ENCODE data around the gene CAPZA2.

DNA sequence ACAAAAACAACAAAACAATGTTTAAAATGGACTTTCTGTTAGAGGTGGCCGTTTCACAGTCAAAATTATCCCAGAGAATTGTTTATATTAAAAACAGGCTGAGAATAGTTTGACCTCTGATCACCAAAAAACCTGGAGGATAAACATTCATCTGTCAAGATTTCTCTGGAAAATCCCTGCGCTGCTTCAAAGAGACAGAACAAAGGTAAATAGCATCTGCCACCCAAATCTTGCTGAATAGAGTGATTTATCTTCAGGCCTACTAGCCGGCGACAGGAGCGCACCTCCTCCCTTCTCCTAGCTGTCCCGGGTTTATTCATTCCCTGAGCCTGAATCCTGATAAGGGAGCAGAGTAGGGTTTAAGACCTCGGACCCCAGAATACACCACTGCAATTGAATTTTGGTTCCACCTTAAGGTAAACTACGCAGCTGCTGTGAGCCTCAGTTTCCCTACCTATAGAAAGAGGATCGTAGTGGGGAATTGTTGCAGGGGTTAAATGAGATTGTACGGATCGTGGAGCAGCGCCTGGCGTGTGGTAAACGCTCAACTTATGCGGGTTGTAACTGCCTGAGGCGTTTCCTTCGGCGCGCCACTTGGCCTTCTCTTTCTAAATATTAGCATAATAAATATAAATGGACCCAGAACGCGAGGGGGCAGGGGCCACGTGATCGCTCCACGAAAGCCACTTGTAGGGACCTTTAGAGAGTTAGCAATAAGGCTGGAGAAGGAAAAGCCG, 90.4 kb downstream of the CAPZA2 start:
- TF ChIP-seq, protein P1, sequence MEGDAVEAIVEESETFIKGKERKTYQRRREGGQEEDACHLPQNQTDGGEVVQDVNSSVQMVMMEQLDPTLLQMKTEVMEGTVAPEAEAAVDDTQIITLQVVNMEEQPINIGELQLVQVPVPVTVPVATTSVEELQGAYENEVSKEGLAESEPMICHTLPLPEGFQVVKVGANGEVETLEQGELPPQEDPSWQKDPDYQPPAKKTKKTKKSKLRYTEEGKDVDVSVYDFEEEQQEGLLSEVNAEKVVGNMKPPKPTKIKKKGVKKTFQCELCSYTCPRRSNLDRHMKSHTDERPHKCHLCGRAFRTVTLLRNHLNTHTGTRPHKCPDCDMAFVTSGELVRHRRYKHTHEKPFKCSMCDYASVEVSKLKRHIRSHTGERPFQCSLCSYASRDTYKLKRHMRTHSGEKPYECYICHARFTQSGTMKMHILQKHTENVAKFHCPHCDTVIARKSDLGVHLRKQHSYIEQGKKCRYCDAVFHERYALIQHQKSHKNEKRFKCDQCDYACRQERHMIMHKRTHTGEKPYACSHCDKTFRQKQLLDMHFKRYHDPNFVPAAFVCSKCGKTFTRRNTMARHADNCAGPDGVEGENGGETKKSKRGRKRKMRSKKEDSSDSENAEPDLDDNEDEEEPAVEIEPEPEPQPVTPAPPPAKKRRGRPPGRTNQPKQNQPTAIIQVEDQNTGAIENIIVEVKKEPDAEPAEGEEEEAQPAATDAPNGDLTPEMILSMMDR (conservative IDR thresholded peaks at IDR 0.05; ENCODE audit: low read depth in 2 of 2): no peak
- no peak for TF ChIP-seq EZH2phosphoT487 (IDR thresholded peaks at IDR 0.05; ENCODE audit: unreplicated experiment)
- TF ChIP-seq REST (IDR thresholded peaks at IDR 0.05; ENCODE audit: unreplicated experiment): no peak
- TF ChIP-seq EZH2 (IDR thresholded peaks at IDR 0.05; ENCODE audit: low read depth, unreplicated experiment): no peak
- TF ChIP-seq POLR2AphosphoS5 (IDR thresholded peaks at IDR 0.05; ENCODE audit: low read depth): no peak
- no peak for TF ChIP-seq ZNF114 (CRISPR knock-in tag; IDR thresholded peaks at IDR 0.05)
- no peak for TF ChIP-seq JUNB (IDR thresholded peaks at IDR 0.05; ENCODE audit: unreplicated experiment)
- TF ChIP-seq CREB1 (CRISPR knock-in tag; IDR thresholded peaks at IDR 0.05; ENCODE audit: low read depth): no peak
- no peak for TF ChIP-seq STAT1 (IDR thresholded peaks at IDR 0.05; ENCODE audit: unreplicated experiment)
- TF ChIP-seq, protein P2, sequence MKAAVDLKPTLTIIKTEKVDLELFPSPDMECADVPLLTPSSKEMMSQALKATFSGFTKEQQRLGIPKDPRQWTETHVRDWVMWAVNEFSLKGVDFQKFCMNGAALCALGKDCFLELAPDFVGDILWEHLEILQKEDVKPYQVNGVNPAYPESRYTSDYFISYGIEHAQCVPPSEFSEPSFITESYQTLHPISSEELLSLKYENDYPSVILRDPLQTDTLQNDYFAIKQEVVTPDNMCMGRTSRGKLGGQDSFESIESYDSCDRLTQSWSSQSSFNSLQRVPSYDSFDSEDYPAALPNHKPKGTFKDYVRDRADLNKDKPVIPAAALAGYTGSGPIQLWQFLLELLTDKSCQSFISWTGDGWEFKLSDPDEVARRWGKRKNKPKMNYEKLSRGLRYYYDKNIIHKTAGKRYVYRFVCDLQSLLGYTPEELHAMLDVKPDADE (IDR thresholded peaks at IDR 0.05): no peak

All from GM23338 (cell line).